AG10803 (cell line): ENCODE data around the gene CSNK1A1L.

Source experiments
- DNase-seq: peaks from one replicate; pipeline ENCODE4 v3.0.0; 2010; ENCODE audit warnings: low read depth
- H3K4me3 ChIP-seq: 2 replicates; pipeline ENCODE4 v1.5.1; 2011; ENCODE audit warnings: mild to moderate bottlenecking, low read length, control low read depth
- TF ChIP-seq, protein P1 (sequence below): conservative IDR thresholded peaks from 2 replicates; pipeline ENCODE4 v1.5.1; 2011; ENCODE audit warnings: mild to moderate bottlenecking, low read length, control low read depth, inconsistent platforms

The CSNK1A1L gene

DNA sequence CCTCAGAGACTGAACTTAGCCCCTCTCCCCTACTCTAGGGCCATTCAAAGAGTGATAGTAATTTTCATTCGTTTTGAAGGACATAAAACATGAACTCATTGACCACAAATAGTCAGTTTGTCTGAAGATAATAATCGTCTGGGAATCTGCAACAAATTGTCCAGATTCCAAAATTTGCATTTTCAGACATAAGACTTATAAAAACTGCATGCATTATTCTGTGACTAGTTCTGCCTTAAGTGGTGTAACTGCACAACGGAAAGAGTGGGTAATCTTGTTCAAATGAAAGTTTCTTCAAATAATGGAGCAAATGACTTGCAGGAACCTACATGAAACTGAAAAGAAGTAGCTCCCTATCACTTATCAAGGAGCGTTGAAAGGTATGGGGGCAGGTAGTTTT, 8.4 kb downstream of the CSNK1A1L start:
- peak; percentile 25 for DNase-seq
- TF ChIP-seq, protein P1, sequence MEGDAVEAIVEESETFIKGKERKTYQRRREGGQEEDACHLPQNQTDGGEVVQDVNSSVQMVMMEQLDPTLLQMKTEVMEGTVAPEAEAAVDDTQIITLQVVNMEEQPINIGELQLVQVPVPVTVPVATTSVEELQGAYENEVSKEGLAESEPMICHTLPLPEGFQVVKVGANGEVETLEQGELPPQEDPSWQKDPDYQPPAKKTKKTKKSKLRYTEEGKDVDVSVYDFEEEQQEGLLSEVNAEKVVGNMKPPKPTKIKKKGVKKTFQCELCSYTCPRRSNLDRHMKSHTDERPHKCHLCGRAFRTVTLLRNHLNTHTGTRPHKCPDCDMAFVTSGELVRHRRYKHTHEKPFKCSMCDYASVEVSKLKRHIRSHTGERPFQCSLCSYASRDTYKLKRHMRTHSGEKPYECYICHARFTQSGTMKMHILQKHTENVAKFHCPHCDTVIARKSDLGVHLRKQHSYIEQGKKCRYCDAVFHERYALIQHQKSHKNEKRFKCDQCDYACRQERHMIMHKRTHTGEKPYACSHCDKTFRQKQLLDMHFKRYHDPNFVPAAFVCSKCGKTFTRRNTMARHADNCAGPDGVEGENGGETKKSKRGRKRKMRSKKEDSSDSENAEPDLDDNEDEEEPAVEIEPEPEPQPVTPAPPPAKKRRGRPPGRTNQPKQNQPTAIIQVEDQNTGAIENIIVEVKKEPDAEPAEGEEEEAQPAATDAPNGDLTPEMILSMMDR: no peak
- no peak overlapping the region for H3K4me3 ChIP-seq

DNA sequence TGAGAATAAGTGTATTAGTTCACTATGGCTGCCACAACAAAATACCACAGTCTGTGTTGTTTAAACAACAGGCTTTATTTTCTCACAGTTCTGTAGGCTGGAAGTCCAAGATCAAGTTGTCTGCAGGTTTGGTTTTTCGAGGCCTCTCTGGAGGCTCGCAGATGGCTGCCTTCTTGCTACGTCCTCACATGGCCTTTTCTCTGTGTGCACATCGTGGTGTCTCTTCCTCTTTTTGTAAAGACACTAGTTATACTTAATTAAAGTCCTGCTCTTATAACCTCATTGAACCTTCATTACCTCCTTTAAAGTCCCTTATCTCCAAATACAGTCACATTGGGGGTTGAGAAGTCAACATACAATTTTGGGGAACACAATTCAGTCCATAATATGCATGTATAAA, 10.6 kb downstream of the CSNK1A1L start:
- DNase-seq: no peak
- TF ChIP-seq, protein P1: no peak
- no peak overlapping the region for H3K4me3 ChIP-seq

DNA sequence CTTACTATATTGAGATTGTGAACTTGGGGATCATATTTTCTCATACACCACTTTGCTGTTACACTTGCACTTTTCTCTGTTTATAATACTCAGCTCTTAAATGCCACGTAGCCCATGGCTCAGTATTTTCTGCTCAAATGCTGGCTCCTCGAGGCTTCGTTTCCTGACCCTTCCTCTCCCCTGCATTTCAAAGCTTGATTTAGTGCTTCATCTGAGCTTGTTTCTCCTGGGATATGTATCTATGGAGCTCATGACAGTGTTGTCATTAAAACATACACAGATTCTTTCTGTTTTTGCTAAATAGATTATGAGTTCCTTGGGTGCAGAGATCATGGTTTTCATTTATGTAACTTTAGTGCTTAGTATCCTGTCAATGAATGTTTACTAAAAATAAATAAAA, 11.4 kb downstream of the CSNK1A1L start:
- H3K4me3 ChIP-seq: no peak overlapping the region
- TF ChIP-seq, protein P1: no peak
- DNase-seq: no peak

DNA sequence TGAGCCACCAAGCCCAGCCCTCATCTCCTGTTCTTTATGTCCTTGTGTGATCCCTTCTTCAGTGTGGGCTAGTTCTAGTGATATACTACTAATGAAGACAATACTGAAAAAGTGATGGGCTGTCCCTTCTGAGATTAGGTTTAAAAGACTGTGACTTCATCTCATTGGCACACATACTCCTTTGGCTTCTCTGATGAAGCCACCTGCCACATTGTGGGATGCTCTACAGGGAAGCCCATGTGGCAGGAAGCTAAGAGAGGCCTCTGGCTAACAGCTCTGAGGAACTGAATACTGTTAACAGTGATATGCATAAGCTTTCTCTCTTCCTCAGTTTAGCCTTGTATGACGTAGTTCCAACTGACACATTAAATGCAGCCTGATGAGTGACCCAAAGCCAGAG, 13.6 kb downstream of the CSNK1A1L start:
- TF ChIP-seq, protein P1: no peak
- H3K4me3 ChIP-seq: no peak overlapping the region
- DNase-seq: no peak

DNA sequence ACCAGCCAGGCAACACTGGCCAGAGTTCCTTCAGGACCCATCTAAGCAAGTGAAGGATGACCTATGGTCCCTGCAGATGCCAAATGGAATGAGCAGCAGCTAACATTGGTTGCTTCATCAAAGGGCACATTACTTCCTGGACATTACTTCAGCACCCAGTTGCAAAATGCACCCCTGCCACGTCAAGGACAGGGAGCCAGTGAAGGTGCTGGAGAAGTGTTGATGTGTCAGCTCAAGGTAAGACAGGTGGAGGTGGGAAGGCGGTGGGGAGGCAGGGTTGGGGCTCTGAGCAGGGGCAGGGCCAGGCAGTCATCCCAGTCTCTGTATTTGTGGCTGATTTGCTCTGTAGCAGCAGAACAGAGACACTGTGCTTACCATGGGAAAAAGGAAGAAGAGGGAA, 14.6 kb downstream of the CSNK1A1L start:
- DNase-seq: no peak
- TF ChIP-seq, protein P1: no peak
- H3K4me3 ChIP-seq: no peak overlapping the region

DNA sequence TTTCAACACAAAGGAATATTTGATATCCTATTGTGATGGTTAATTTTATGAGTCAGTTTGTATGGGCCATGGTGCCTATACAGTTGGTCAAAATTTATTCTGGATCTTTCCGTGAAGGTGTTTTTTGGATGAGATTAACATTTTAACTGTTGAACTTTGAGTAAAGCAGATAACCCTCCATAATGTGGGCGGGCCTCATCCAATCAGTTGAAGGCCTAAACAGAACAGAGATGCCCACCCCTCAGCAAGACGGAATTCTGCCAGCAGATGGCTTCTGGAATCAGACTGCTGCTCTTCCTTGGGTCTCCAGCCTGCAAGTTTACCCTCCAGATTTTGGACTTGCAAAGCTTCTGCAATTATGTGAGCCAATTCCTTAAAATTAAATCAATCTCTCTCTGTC, 16.0 kb downstream of the CSNK1A1L start:
- TF ChIP-seq, protein P1: no peak
- DNase-seq: no peak
- H3K4me3 ChIP-seq: no peak overlapping the region

DNA sequence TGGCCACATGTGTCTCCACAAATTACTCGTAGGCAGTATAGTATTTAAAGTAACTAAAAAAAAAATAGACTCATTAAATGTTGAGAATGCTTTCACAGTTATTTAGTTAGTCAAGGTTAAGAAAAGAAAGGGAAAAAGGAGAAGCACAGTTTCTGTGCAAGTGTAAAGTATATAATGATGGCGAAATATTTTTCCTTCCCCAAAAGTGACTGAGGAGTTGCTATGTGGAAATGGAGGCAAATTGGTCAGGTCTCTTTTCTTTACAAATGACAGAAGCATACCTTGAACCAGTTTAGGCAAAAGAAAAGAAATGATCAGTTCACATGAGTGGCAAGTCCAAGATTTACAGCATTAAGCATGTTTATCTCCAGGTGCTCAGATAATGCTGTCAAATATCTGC, 18.0 kb downstream of the CSNK1A1L start:
- TF ChIP-seq, protein P1: no peak
- no peak overlapping the region for H3K4me3 ChIP-seq
- DNase-seq: no peak
